ENCODE data around the gene MRPL9.

MRPL9 gene

GRCh38 chr1:151806170-151806569, 42.9 kb upstream of the MRPL9 start:
- no peak overlapping the region for H3K4me3 ChIP-seq (ENCODE audit: low read depth, low read length)
- TF ChIP-seq CTCF (IDR thresholded peaks at IDR 0.05; ENCODE audit: borderline replicate concordance, insufficient read depth, low read depth, low read length) = no peak

GRCh38 chr1:151805066-151805820, 41.9 kb upstream of the MRPL9 start, which contains the start of gene LINGO4:
Gene LINGO4 (minus strand): TSS chr1:151805419. CDS start chr1:151802704, 2,715 bp downstream.
- TF ChIP-seq CTCF (IDR thresholded peaks at IDR 0.05; ENCODE audit: borderline replicate concordance, insufficient read depth, low read depth, low read length) = no peak

GRCh38 chr1:151803915-151804314, 40.6 kb upstream of the MRPL9 start:
- TF ChIP-seq CTCF (IDR thresholded peaks at IDR 0.05; ENCODE audit: borderline replicate concordance, insufficient read depth, low read depth, low read length) = no peak
- no peak overlapping the region for H3K4me3 ChIP-seq (ENCODE audit: low read depth, low read length)

More at GRCh38 chr1:151805066-151805820, 41.9 kb upstream of the MRPL9 start, which contains the start of gene LINGO4:
- H3K4me3 ChIP-seq (ENCODE audit: low read depth, low read length) = no peak within 1 kb of the TSS

GRCh38 chr1:151803164-151803563, 39.9 kb upstream of the MRPL9 start:
- H3K4me3 ChIP-seq (ENCODE audit: low read depth, low read length) = no peak overlapping the region
- no peak for TF ChIP-seq CTCF (IDR thresholded peaks at IDR 0.05; ENCODE audit: borderline replicate concordance, insufficient read depth, low read depth, low read length)

- no peak overlapping the region for H3K4me3 ChIP-seq (ENCODE audit: low read depth, low read length)
- no peak for TF ChIP-seq CTCF (IDR thresholded peaks at IDR 0.05; ENCODE audit: borderline replicate concordance, insufficient read depth, low read depth, low read length)
Observed at GRCh38 chr1:151802372-151802771, 39.1 kb upstream of the MRPL9 start.

GRCh38 chr1:151801846-151802245, 38.5 kb upstream of the MRPL9 start:
- H3K4me3 ChIP-seq (ENCODE audit: low read depth, low read length) = no peak overlapping the region
- TF ChIP-seq CTCF (IDR thresholded peaks at IDR 0.05; ENCODE audit: borderline replicate concordance, insufficient read depth, low read depth, low read length) = no peak

- TF ChIP-seq CTCF (IDR thresholded peaks at IDR 0.05; ENCODE audit: borderline replicate concordance, insufficient read depth, low read depth, low read length) = no peak
- H3K4me3 ChIP-seq (ENCODE audit: low read depth, low read length) = no peak overlapping the region
Observed at GRCh38 chr1:151801310-151801820, 38.1 kb upstream of the MRPL9 start.

Measured in GM12875 (cell line).